LNCAP (cell line): ENCODE data around the gene GJB2.

Experiments used
- CTCF ChIP-seq: fragments of 450-650 bp; IDR thresholded peaks from 2 replicates; pipeline ENCODE4 v1.5.1; 2017; ENCODE audit warnings: mild to moderate bottlenecking

GJB2 gene

DNA sequence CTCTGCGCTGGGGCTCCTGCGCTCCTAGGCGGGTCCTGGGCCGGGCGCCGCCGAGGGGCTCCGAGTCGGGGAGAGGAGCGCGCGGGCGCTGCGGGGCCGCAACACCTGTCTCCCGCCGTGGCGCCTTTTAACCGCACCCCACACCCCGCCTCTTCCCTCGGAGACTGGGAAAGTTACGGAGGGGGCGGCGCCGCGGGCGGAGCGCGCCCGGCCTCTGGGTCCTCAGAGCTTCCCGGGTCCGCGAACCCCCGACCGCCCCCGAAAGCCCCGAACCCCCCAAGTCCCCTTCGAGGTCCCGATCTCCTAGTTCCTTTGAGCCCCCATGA is at the start of gene GJB2:
GJB2 (minus strand) TSS at position 103 of the 326 bp plus-strand sequence. CDS start 3,357 bp downstream, outside the sequence.
- no peak for TF ChIP-seq CTCF

- no peak for TF ChIP-seq CTCF
Observed at GRCh38 chr13:20241593-20241992, 48.9 kb upstream of the GJB2 start.

DNA sequence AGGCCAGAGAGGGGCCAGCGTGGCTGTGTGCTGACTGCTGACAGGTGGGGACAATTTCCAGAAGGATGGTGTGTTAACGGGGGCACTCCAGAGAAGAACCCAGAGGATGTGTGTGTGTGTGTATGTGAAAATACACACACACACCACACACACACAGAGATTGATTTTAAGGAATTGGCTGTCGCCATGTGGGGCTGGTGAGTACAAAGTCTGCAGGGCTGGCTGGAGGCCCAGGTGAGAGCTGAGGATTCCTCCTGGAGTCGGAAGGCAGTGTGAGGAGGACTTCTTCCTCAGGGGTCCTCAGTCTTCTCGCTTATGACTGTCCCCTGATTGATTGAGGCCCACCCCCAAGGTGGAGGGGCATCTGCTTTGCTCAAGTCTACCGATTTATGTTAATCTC is 47.0 kb upstream of the GJB2 start:
- no peak for TF ChIP-seq CTCF

DNA sequence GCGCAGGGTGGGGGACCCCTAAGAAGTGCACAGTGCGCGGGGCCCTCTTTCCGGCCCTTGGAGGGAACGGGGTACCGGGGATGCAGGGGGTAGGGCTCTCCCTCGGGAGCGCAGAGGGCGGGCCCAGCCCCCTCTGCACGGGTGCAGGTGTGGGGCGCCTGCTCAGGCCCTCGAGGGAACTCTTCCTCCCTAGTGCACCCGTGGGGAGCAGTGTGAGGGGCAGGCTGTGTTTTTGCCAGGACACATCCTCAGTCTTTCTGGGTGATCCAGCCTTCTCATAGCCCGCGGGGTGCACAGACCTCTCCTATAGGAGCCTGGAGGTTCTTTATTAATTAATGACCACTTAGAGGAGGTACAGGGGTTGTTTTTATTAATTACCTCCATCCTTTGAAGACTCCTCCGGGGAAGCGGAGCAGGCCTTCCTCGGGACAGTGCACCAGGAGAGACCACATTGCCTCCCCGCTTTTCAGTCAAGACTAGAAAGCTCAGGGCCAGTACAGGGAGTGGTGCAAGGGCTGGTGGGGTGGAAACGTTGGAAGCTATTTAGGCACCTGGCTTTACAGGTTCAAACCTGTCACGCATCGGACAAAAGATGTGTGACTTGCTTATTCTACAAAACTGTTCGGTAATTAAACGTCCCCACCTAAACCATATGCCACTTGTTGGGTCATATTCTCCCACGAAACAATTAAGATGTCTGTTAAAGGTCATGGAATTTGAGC is 40.0 kb upstream of the GJB2 start:
- no peak for TF ChIP-seq CTCF

- TF ChIP-seq CTCF = no peak
Observed at GRCh38 chr13:20231839-20232555, 39.3 kb upstream of the GJB2 start, which contains the start of gene GJB6. TSS of gene GJB6 (minus strand) at chr13:20232319. CDS start at chr13:20223480, 8,839 bp downstream.

DNA sequence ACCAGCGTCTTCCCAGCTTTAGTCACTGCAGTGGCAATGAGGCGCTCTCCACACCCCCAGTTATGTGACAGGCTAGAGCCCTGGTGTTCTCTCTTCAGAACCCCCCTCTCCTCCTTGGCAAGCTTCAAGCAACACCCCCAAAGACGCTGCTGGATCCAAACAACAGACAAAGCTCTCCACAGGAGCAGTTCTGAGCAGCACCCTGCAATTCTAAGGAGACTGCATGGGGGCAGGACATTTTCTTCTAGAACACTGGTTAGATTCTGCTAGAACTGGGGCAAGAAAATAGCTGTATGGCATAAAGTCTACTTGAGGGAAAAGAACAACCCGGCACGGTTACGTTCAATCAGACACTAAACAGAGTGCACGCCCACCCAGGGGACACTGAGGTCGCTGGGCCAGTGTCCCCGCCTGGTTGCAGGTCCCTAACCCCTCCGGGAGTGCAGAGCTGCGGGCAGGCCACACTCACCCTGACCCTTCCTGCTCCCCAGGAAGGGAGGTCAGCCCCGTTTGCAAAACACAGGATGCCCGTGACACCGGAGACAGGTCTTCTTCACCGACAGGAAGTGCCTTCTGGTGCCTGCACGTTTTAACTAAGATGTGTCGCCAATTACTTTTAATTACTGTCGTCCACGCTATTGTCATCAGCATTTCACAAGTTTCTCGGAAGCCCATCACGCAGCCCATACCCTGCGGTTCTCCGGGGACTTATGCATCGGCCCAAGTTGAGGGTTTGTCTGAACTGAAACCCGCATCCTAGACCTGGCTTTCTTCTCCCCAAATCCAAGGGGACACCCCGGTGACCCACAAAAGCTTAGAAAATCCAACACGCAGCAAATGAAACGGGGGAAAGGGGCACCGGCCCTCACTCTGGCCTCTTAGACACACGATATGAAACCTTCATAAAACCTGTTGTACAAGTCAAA is 38.4 kb upstream of the GJB2 start:
- TF ChIP-seq CTCF = no peak

DNA sequence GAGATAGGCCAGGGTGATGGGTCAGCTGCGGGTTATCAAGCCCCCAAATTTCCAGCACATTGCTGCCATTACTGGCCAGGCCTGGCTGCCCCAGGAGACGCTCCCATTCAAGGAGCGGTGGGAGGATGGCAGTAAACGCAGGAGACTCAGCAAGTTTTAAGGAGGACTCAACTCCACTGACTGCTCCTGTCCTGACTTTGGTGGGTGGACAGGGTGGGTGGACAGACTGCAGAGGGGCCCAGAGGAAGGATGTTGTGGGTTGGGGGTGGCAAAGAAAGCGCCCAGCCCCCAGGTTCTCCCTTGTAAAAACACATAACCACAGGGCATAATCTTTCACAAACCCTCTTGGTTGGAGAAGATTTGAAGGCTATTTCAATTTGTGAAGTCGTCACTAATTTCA is 35.0 kb upstream of the GJB2 start:
- TF ChIP-seq CTCF = no peak
